Sigmoid colon (tissue), 4 donors: ENCODE results near the gene CFAP126.

Experiments
- EP300 ChIP-seq, 4 donors: sonication (generic); formaldehyde crosslinking; IDR thresholded peaks; one replicate each; pipeline ENCODE4 v1.6.1; 2017; ENCODE audit warnings: antibody characterized with exemption in 4 of 4
- POLR2A ChIP-seq, 2 donors: fragments of 450-650 bp; IDR thresholded peaks; one replicate each; pipeline ENCODE4 v1.6.1; 2016; ENCODE audit warnings: antibody characterized with exemption in 2 of 2, mild to moderate bottlenecking in 2 of 2, moderate library complexity in 2 of 2
- POLR2AphosphoS5 ChIP-seq, 4 donors: sonication (generic); formaldehyde crosslinking; IDR thresholded peaks; one replicate each; pipeline ENCODE4 v1.6.1; 2017; ENCODE audit warnings: antibody characterized with exemption in 4 of 4
- TF ChIP-seq, protein P1 (sequence below), 4 experiments: fragments of 450-650 bp in 3 of 4; fragments of 200-600 bp in 1 of 4; IDR thresholded peaks; one replicate each; pipeline ENCODE4 v1.5.1; 2016 to 2019; ENCODE audit warnings: antibody characterized with exemption in 4 of 4, mild to moderate bottlenecking in 3 of 4, moderate library complexity in 2 of 4

DNA sequence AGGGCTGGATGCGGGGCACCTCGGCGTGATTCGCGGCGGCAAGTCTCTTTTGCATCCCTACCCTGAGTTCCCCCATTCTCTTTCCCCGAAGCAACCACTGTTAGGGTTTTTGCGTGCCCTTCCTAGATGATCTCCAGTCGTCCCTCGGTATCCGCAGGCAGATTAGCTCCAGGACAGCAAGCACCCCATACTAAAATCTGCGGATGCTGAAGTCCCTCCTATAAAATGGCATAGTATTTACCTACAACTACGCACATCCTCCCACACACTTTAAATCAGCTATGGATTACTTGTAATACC, 22.8 kb upstream of the CFAP126 start:
- TF ChIP-seq, protein P1, sequence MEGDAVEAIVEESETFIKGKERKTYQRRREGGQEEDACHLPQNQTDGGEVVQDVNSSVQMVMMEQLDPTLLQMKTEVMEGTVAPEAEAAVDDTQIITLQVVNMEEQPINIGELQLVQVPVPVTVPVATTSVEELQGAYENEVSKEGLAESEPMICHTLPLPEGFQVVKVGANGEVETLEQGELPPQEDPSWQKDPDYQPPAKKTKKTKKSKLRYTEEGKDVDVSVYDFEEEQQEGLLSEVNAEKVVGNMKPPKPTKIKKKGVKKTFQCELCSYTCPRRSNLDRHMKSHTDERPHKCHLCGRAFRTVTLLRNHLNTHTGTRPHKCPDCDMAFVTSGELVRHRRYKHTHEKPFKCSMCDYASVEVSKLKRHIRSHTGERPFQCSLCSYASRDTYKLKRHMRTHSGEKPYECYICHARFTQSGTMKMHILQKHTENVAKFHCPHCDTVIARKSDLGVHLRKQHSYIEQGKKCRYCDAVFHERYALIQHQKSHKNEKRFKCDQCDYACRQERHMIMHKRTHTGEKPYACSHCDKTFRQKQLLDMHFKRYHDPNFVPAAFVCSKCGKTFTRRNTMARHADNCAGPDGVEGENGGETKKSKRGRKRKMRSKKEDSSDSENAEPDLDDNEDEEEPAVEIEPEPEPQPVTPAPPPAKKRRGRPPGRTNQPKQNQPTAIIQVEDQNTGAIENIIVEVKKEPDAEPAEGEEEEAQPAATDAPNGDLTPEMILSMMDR (IDR thresholded peaks at IDR 0.05), result no peak
- TF ChIP-seq EP300 (IDR thresholded peaks at IDR 0.05) (no peak), POLR2AphosphoS5 (IDR thresholded peaks at IDR 0.05) (no peak), POLR2A (IDR thresholded peaks at IDR 0.05) (no peak)
